DMS114 treated with DMSO at 0.1 percent for 48 hours (cell line): ENCODE data around the gene RBMS1.
"Not testable (repeated sequence)": the region's sequence is repeated elsewhere in the genome, so short reads cannot be mapped to it uniquely, and the experiment has no call there.

Source experiments
- DNase-seq: peaks from one replicate; lab custom pipeline; 2025; ENCODE audit not compliant: unreplicated experiment; lab: John Stamatoyannopoulos, UW

Gene RBMS1

GRCh38 chr2:160434254-160434948 is 59.2 kb downstream of the RBMS1 start:
- no peak for DNase-seq

DNA sequence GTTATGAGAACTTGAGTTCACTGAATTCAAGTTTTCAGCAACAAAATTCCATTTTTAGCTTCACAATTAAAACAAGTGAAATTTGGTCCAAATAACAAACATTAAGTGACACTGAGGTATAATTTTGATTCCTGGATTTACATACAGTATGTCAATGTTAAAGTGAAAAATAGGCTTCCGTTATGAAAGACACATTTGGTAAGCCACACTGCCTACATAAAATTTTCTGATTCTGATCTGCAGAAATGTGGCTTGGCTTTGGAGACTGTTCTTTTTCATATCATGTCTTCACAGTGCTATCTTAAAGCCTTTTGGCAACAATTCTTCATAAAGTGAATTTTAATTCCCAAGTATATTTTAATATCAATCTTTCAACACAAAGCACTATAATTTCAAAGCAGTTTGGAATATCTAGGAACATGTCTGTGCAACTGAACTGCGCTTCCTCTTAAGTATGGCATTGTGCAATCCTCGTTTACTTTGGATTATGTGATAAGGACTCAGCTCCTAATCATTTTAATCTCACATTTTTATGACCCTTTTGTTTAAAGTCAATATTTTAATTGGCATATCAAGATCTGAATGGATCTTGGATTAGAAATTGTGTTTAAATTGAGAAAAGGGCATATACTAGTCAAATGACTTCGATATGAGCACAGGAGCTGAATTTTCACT is 60.0 kb downstream of the RBMS1 start:
- no peak for DNase-seq

GRCh38 chr2:160432633-160433032 is 61.0 kb downstream of the RBMS1 start:
- DNase-seq = no peak

- DNase-seq = no peak
Observed at GRCh38 chr2:160431441-160431840, 62.2 kb downstream of the RBMS1 start.

GRCh38 chr2:160430001-160430344 is 63.6 kb downstream of the RBMS1 start:
- no peak for DNase-seq

GRCh38 chr2:160429248-160430000 is 64.2 kb downstream of the RBMS1 start:
- DNase-seq = peak; percentile 38

- DNase-seq = no peak
Observed at GRCh38 chr2:160428405-160428763, 65.2 kb downstream of the RBMS1 start.

DNA sequence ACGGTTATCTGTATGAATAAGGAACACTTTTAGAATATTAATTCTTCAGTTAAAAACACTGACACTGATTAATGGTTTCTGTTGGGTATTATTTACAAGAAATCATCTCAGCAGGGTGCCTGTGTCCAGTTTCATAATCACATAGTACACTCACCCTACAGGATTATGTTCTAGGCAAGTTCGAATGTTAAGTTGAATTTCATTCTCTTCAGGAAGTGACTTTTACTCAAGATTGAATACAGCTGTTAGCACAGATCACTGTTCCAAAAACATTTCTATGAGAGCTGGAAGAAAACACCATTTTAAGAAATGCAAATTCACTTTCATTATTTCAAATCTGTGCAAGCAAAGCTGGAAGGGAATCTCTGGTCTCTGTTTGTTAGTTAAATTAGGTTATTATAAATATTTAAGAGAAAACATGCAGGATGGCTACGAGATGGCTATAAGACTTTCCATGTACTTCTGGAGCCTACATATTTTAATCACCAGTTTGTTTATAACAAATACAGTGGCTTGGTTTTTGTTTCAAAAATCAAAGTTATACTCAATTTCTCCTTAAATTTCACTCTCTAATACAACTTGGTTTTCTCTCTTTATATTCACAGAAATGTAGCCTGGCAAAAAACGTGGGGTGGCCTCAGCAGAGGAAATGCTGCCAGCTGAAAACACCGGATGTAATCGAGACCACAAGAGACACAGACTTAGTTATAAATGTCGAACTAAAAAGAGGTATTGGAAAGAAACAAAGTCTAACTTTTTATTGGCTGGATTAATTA is 65.8 kb downstream of the RBMS1 start:
- no peak for DNase-seq

DNA sequence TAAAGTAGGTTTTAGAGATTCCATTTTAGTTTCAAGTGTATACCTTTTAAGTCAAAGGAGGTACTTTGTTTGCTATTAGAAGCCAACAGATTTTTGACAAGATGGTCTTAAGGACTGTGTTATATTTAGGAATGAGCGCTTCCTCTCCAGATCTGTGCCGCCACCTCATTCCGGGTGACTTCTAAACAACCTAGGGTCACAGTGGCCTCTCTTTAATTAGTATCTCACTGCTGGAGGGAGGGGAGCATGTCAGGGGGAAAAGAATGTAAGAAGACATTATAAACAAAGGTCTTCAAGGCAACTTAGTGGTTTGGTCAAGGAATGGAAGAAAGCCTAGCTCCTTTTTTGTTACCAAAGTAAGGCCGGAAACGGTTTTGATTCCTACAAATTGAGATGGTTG is 67.0 kb downstream of the RBMS1 start:
- no peak for DNase-seq

GRCh38 chr2:160425434-160426151 is 68.0 kb downstream of the RBMS1 start:
- no peak for DNase-seq

GRCh38 chr2:160423126-160423525 is 70.5 kb downstream of the RBMS1 start:
- no peak for DNase-seq

- not testable (repeated sequence) for DNase-seq
Observed at GRCh38 chr2:160421646-160422501, 71.7 kb downstream of the RBMS1 start.

DNA sequence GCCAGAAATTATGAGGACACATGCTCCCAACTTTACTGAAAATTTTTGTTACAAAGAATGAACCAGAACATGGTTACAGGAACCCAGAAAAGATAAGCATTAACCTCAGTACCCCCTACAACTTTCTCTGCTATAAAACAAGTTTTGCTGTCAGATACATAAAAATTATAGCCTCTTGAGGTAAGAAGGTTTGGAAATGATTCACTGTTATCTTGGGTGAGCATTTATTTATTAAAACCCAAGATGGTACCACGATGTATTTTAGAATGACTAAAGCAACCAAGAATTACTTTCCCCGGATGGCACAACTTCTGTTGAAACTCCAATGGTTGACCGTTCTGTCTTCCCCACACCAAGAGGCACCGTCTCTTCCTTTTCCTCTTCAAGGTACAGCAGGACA is 72.9 kb downstream of the RBMS1 start:
- DNase-seq = no peak

DNA sequence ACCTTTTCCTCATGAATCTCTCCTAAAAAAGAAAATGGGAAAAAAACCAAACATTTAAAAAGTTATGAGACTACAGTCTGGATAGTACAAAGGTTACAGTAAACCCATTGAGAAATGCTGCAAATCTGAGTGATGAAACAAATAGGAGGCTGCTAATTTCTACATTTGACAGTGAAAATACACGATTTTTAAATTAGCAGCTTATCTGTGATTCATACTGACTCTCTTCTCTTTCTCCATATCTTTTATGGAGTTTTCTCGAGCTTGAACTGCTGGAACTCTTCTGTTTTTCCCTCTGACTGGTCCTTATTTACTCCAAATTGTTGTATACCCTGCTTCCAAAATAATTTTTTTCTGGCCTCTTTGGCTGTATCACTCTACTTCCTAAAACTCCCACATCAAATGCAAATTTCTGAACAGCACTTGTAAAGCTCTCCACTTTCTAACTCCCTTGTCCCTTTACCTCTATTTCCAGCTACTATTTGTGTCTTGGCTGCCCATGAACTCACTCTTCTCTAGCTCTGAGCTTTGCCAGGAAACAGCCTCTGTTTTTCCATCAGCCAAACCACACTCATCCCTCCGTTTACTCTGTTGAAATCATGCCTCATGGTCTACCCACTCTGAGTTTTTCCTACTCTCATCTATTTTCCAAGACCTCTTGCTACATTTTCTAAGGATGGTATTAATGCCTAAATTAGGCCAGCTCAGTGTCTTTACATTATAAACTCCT is 73.7 kb downstream of the RBMS1 start:
- DNase-seq = no peak

GRCh38 chr2:160418853-160419252 is 74.8 kb downstream of the RBMS1 start:
- DNase-seq = no peak

- no peak for DNase-seq
Observed at GRCh38 chr2:160418398-160418765, 75.2 kb downstream of the RBMS1 start.

DNA sequence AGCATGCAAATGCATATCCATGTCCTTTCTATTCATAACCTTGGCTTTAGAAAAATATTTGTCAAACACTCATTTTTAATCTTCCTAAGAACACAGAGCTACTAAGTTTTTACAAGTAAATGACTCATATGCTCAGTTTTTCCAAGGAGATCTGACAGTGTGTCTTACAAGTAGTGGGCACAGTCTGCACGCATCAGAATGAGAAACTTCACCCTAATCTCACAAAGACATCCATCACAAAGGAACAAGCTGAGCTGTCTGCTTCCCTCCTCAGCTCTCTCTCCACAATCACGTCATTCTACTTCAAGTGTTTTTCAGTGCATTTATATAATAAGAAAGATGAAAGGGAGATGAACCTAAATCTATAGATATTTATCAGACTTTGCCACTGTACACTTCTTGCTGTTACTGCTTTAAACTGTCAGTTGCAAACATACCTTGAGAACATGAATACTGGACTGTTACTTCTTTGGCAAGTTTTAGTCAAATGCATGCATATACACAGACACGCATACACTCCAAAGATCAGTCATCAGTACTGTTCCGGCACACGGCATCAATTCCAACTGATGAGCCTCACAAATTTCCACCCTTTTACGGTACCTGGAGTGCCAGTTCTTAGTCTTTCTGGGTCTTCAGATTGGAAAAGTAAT is 75.7 kb downstream of the RBMS1 start:
- DNase-seq = no peak

GRCh38 chr2:160415991-160416390 is 77.6 kb downstream of the RBMS1 start:
- DNase-seq = no peak

GRCh38 chr2:160411955-160412354 is 81.7 kb downstream of the RBMS1 start:
- no peak for DNase-seq
